Activated CD8-positive, alpha-beta memory T cell treated with anti-CD3 and anti-CD28 coated beads, Interleukin-2, amount 50 U/mL, for 48 hours (primary cell): ENCODE data around the gene BOLA3.
A peak's percentile ranks its signal among the peaks of the same experiment; 100 is the strongest.

Source experiments
- DNase-seq: peaks from one replicate; pipeline ENCODE4 v3.0.0-alpha.2; 2020

BOLA3 gene

GRCh38 chr2:74147727-74148456 lies at the start of gene BOLA3:
BOLA3 (minus strand) TSS chr2:74147912; CDS start chr2:74147874, 38 bp downstream.
- peak; percentile 93 for DNase-seq

GRCh38 chr2:74197049-74197448 lies 49.3 kb upstream of the BOLA3 start:
- DNase-seq, result no peak

GRCh38 chr2:74194799-74195198 lies 47.1 kb upstream of the BOLA3 start:
- no peak for DNase-seq

GRCh38 chr2:74191596-74192380 lies 44.1 kb upstream of the BOLA3 start:
- peak; percentile 12 for DNase-seq

GRCh38 chr2:74188696-74189095 lies 41.0 kb upstream of the BOLA3 start:
- DNase-seq, result no peak

- peak; percentile 43 for DNase-seq
These were observed 40.4 kb upstream of the BOLA3 start for GRCh38 chr2:74188018-74188601.

GRCh38 chr2:74186706-74187105 lies 39.0 kb upstream of the BOLA3 start:
- peak; percentile 34 for DNase-seq

- peak; percentile 58 for DNase-seq
These were observed 38.3 kb upstream of the BOLA3 start for GRCh38 chr2:74186038-74186437.

- DNase-seq, result peak; percentile 32
These were observed 36.2 kb upstream of the BOLA3 start for GRCh38 chr2:74183878-74184277.

- DNase-seq, result peak; percentile 49
These were observed 34.0 kb upstream of the BOLA3 start for GRCh38 chr2:74181739-74182138.

GRCh38 chr2:74179063-74179865 lies 31.6 kb upstream of the BOLA3 start:
- peak; percentile 58 for DNase-seq

- DNase-seq, result peak; percentile 97
These were observed 30.7 kb upstream of the BOLA3 start, which contains the start of gene MOB1A for GRCh38 chr2:74178211-74179062. MOB1A (minus strand) TSS chr2:74178879; CDS start chr2:74178674, 205 bp downstream.

GRCh38 chr2:74177696-74178095 lies 30.0 kb upstream of the BOLA3 start:
- no peak for DNase-seq

- peak; percentile 34 for DNase-seq
These were observed 27.2 kb upstream of the BOLA3 start for GRCh38 chr2:74174909-74175308.

- no peak for DNase-seq
These were observed 21.0 kb upstream of the BOLA3 start for GRCh38 chr2:74168739-74169138.

GRCh38 chr2:74164761-74165160 lies 17.0 kb upstream of the BOLA3 start:
- DNase-seq, result peak; percentile 8

GRCh38 chr2:74162951-74163350 lies 15.2 kb upstream of the BOLA3 start:
- DNase-seq, result peak; percentile 2

- no peak for DNase-seq
These were observed 8.1 kb upstream of the BOLA3 start for GRCh38 chr2:74155830-74156229.

GRCh38 chr2:74152954-74153353 lies 5.2 kb upstream of the BOLA3 start:
- peak; percentile 26 for DNase-seq

GRCh38 chr2:74149570-74150319 lies 2.0 kb upstream of the BOLA3 start:
- peak; percentile 22 for DNase-seq

- DNase-seq, result peak; percentile 35
These were observed 1.5 kb upstream of the BOLA3 start for GRCh38 chr2:74149247-74149525.
